NCI-H1930 (cell line): Measurements from ENCODE around the gene PRX.
"Not testable (repeated sequence)": the region's sequence is repeated elsewhere in the genome, so short reads cannot be mapped to it uniquely, and the experiment has no call there.

Experiments used
- DNase-seq, 2 experiments: peaks; one replicate each; lab custom pipeline; 2025; lab: John Stamatoyannopoulos, UW

The PRX gene

GRCh38 chr19:40389404-40390083 is 23.6 kb downstream of the PRX start:
- no peak for DNase-seq

GRCh38 chr19:40388481-40388880 is 24.7 kb downstream of the PRX start:
- no peak for DNase-seq

- DNase-seq: no peak
Observed at GRCh38 chr19:40387155-40387554, 26.0 kb downstream of the PRX start.

- DNase-seq: no peak
Observed at GRCh38 chr19:40383668-40384248, 29.4 kb downstream of the PRX start.

GRCh38 chr19:40381321-40381720 is 31.9 kb downstream of the PRX start:
- no peak for DNase-seq

GRCh38 chr19:40380199-40381037 is 32.8 kb downstream of the PRX start:
- DNase-seq: no peak

GRCh38 chr19:40379446-40380198 is 33.6 kb downstream of the PRX start:
- no peak for DNase-seq

GRCh38 chr19:40378509-40378908 is 34.7 kb downstream of the PRX start:
- DNase-seq: no peak

- no peak for DNase-seq
Observed at GRCh38 chr19:40377876-40378385, 35.2 kb downstream of the PRX start.

GRCh38 chr19:40376286-40376862 is 36.8 kb downstream of the PRX start:
- no peak for DNase-seq

- DNase-seq: no peak
Observed at GRCh38 chr19:40374084-40374483, 39.1 kb downstream of the PRX start.

GRCh38 chr19:40371802-40372122 is 41.4 kb downstream of the PRX start:
- no peak for DNase-seq

- DNase-seq: no peak
Observed at GRCh38 chr19:40370997-40371801, 42.0 kb downstream of the PRX start.

GRCh38 chr19:40370253-40370652 is 42.9 kb downstream of the PRX start:
- DNase-seq: not testable (repeated sequence)

- no peak for DNase-seq
Observed at GRCh38 chr19:40369797-40370196, 43.4 kb downstream of the PRX start.

GRCh38 chr19:40367577-40368434 is 45.4 kb downstream of the PRX start:
- no peak for DNase-seq

- no peak for DNase-seq
Observed at GRCh38 chr19:40366697-40367561, 46.2 kb downstream of the PRX start.

GRCh38 chr19:40365613-40366401 is 47.4 kb downstream of the PRX start:
- no peak for DNase-seq
